ENCODE measurements around the gene AP5Z1.

Gene AP5Z1

GRCh38 chr7:4774658-4775249 is 669 bp upstream of the AP5Z1 start:
- Histone ChIP-seq H3K36me3 (ENCODE audit: low read depth) (peaks cover 14% of the 10 kb centered on the region; the same call in 1 of the 2 replicates), H3K4me1 (ENCODE audit: insufficient read depth, poor library complexity, severe bottlenecking) (peaks cover 2% of the 10 kb centered on the region), H3K4me3 (ENCODE audit: severe bottlenecking) (peak overlapping the region; percentile 80), H3K27ac (ENCODE audit: poor library complexity, severe bottlenecking) (peak overlapping the region; percentile 61), H3K9me3 (ENCODE audit: severe bottlenecking) (no peaks in the 10 kb centered on the region), H3K27me3 (ENCODE audit: insufficient read depth, poor library complexity, severe bottlenecking) (no peaks in the 10 kb centered on the region)
- TF ChIP-seq CTCF (IDR thresholded peaks at IDR 0.05; ENCODE audit: poor library complexity, severe bottlenecking), result no peak
- ATAC-seq (ENCODE audit: low read depth), result peak; percentile 62
- no peak for DNase-seq (ENCODE audit: low spot score)

GRCh38 chr7:4775848-4776623 is 613 bp downstream of the AP5Z1 start:
- TF ChIP-seq CTCF (IDR thresholded peaks at IDR 0.05; ENCODE audit: poor library complexity, severe bottlenecking), result no peak
- H3K4me1 ChIP-seq (ENCODE audit: insufficient read depth, poor library complexity, severe bottlenecking), result peaks cover 2% of the 10 kb centered on the region
- ATAC-seq (ENCODE audit: low read depth), result peak; percentile 17; the same call in 2 of the 3 replicates
- peaks cover 23% of the 10 kb centered on the region for H3K36me3 ChIP-seq (ENCODE audit: low read depth)
- no peaks in the 10 kb centered on the region for H3K9me3 ChIP-seq (ENCODE audit: severe bottlenecking)
- H3K27ac ChIP-seq (ENCODE audit: poor library complexity, severe bottlenecking), result peak overlapping the region; percentile 61
- no peaks in the 10 kb centered on the region for H3K27me3 ChIP-seq (ENCODE audit: insufficient read depth, poor library complexity, severe bottlenecking)
- H3K4me3 ChIP-seq (ENCODE audit: severe bottlenecking), result peak overlapping the region; percentile 80
- DNase-seq (ENCODE audit: low spot score), result no peak

GRCh38 chr7:4779118-4779517 is 3.7 kb downstream of the AP5Z1 start:
- no peak for TF ChIP-seq CTCF (IDR thresholded peaks at IDR 0.05; ENCODE audit: poor library complexity, severe bottlenecking)
- DNase-seq (ENCODE audit: low spot score), result no peak
- Histone ChIP-seq H3K27me3 (ENCODE audit: insufficient read depth, poor library complexity, severe bottlenecking) (no peaks in the 10 kb centered on the region), H3K4me3 (ENCODE audit: severe bottlenecking) (no peak overlapping the region), H3K4me1 (ENCODE audit: insufficient read depth, poor library complexity, severe bottlenecking) (peaks cover 2% of the 10 kb centered on the region), H3K27ac (ENCODE audit: poor library complexity, severe bottlenecking) (no peak overlapping the region), H3K9me3 (ENCODE audit: severe bottlenecking) (no peaks in the 10 kb centered on the region), H3K36me3 (ENCODE audit: low read depth) (peaks cover 24% of the 10 kb centered on the region)
- ATAC-seq (ENCODE audit: low read depth), result no peak

GRCh38 chr7:4781366-4782069 is 6.1 kb downstream of the AP5Z1 start:
- no peak for TF ChIP-seq CTCF (IDR thresholded peaks at IDR 0.05; ENCODE audit: poor library complexity, severe bottlenecking)
- Histone ChIP-seq H3K9me3 (ENCODE audit: severe bottlenecking) (no peaks in the 10 kb centered on the region), H3K4me1 (ENCODE audit: insufficient read depth, poor library complexity, severe bottlenecking) (peaks cover 2% of the 10 kb centered on the region), H3K36me3 (ENCODE audit: low read depth) (peaks cover 29% of the 10 kb centered on the region), H3K27me3 (ENCODE audit: insufficient read depth, poor library complexity, severe bottlenecking) (no peaks in the 10 kb centered on the region), H3K27ac (ENCODE audit: poor library complexity, severe bottlenecking) (no peak overlapping the region), H3K4me3 (ENCODE audit: severe bottlenecking) (no peak overlapping the region)
- ATAC-seq (ENCODE audit: low read depth) (no peak), DNase-seq (ENCODE audit: low spot score) (no peak)

All from RWPE2 (cell line).